Chondrocyte (in vitro differentiated cells): ENCODE data around the gene CNIH2. TPM values are rescaled to one million over a fixed set of nuclear protein-coding genes. Genes with fewer than 3 reads are reported as not detected.

Source experiments
- DNase-seq: peaks from one replicate; pipeline ENCODE4 v3.0.0; 2021; ENCODE audit warnings: mixed read lengths, low spot score
- H3K27ac Mint-ChIP-seq: one replicate; pipeline ENCODE4 v1.8.0; 2021; ENCODE audit warnings: mild to moderate bottlenecking, moderate library complexity, mixed read lengths; ENCODE audit not compliant: unreplicated experiment
- H3K27me3 Mint-ChIP-seq: 2 replicates; pipeline ENCODE4 v1.8.0; 2021; ENCODE audit warnings: low read depth, mixed read lengths
- H3K36me3 Mint-ChIP-seq: 2 replicates; pipeline ENCODE4 v1.8.0; 2021; ENCODE audit warnings: low read depth, mixed read lengths
- H3K4me1 Mint-ChIP-seq: 2 replicates; pipeline ENCODE4 v1.8.0; 2021; ENCODE audit warnings: low read depth, mild to moderate bottlenecking, mixed read lengths
- H3K4me3 Mint-ChIP-seq: one replicate; pipeline ENCODE4 v1.8.0; 2021; ENCODE audit warnings: mild to moderate bottlenecking, moderate library complexity, mixed read lengths; ENCODE audit not compliant: unreplicated experiment
- H3K9me3 Mint-ChIP-seq: 2 replicates; pipeline ENCODE4 v1.8.0; 2021; ENCODE audit warnings: low read depth, mixed read lengths
- CTCF ChIP-seq: fragments of 200-600 bp; sonication (generic); IDR thresholded peaks from 2 replicates; pipeline ENCODE4 v1.5.0; 2021; ENCODE audit warnings: antibody characterized with exemption, mild to moderate bottlenecking, moderate library complexity
- total RNA-seq: library from RNA; stranded (reverse); gene quantifications from 3 replicates; pipeline ENCODE4 v1.2.1, GENCODE V29; 2021

The CNIH2 gene
- total RNA-seq, 1 donor from 2014 or later: 2.8 TPM

DNA sequence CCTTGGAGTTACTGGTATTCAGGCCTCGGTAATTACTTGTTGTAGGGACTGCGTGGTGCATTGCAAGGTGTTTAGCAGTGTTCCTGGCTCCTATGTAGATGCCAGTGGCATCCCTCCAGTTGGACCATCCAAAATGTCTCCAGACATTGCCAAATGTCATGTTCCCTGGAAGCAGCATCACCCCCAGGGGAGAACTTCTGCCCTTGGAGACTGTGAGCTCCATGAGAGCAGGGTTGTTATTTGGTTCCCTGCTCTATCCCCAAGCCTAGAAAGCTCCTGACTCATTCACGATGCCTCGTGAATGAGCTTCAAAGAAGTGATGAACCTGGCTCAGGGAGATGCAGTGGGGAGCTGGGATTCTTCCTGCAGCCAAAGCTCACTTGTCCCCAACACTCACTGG, 43.6 kb downstream of the CNIH2 start:
- no peaks in the 10 kb centered on the region for H3K27me3 Mint-ChIP-seq
- TF ChIP-seq CTCF: no peak
- no peak overlapping the region for H3K4me3 Mint-ChIP-seq
- DNase-seq: no peak
- peaks cover 3% of the 10 kb centered on the region for H3K9me3 Mint-ChIP-seq
- H3K36me3 Mint-ChIP-seq: peaks cover 3% of the 10 kb centered on the region
- H3K27ac Mint-ChIP-seq: no peak overlapping the region
- H3K4me1 Mint-ChIP-seq: peaks cover 53% of the 10 kb centered on the region

- H3K4me3 Mint-ChIP-seq: no peak overlapping the region
- H3K9me3 Mint-ChIP-seq: peaks cover 3% of the 10 kb centered on the region
- H3K4me1 Mint-ChIP-seq: peaks cover 56% of the 10 kb centered on the region
- DNase-seq: no peak
- H3K36me3 Mint-ChIP-seq: peaks cover 3% of the 10 kb centered on the region
- no peak overlapping the region for H3K27ac Mint-ChIP-seq
- no peaks in the 10 kb centered on the region for H3K27me3 Mint-ChIP-seq
- no peak for TF ChIP-seq CTCF
These were observed 44.9 kb downstream of the CNIH2 start for GRCh38 chr11:66322732-66323427.

- no peak for TF ChIP-seq CTCF
- peaks cover 3% of the 10 kb centered on the region for H3K9me3 Mint-ChIP-seq
- H3K27ac Mint-ChIP-seq: no peak overlapping the region
- no peak overlapping the region for H3K4me3 Mint-ChIP-seq
- peaks cover 56% of the 10 kb centered on the region for H3K4me1 Mint-ChIP-seq
- H3K36me3 Mint-ChIP-seq: peaks cover 3% of the 10 kb centered on the region
- no peak for DNase-seq
- no peaks in the 10 kb centered on the region for H3K27me3 Mint-ChIP-seq
These were observed 45.7 kb downstream of the CNIH2 start for GRCh38 chr11:66323684-66324083.

GRCh38 chr11:66324664-66325063, 46.7 kb downstream of the CNIH2 start:
- Mint-ChIP-seq H3K27me3 (no peaks in the 10 kb centered on the region), H3K27ac (peak overlapping the region; percentile 92), H3K9me3 (peaks cover 3% of the 10 kb centered on the region), H3K36me3 (peaks cover 3% of the 10 kb centered on the region), H3K4me3 (no peak overlapping the region), H3K4me1 (peaks cover 51% of the 10 kb centered on the region)
- TF ChIP-seq CTCF: no peak
- DNase-seq: no peak

- no peak for TF ChIP-seq CTCF
- Mint-ChIP-seq H3K4me1 (peaks cover 51% of the 10 kb centered on the region), H3K27ac (peak overlapping the region; percentile 92)
These were observed 47.3 kb downstream of the CNIH2 start for GRCh38 chr11:66325263-66325671.

More at GRCh38 chr11:66325263-66325671, 47.3 kb downstream of the CNIH2 start:
- Mint-ChIP-seq H3K4me3 (no peak overlapping the region), H3K9me3 (peaks cover 1% of the 10 kb centered on the region), H3K27me3 (no peaks in the 10 kb centered on the region), H3K36me3 (peaks cover under 1% of the 10 kb centered on the region)
- no peak for DNase-seq
